Activated B cell treated with CpG ODN at 0.5 μM for 24 hours (primary cell): ENCODE data around the gene RAB35. TPM values are rescaled to one million over a fixed set of nuclear protein-coding genes. Genes with fewer than 3 reads are reported as not detected.
A peak's percentile ranks its signal among the peaks of the same experiment; 100 is the strongest.

Source experiments
- ATAC-seq: fragments of 200-7000 bp; cut with Tn5 transposase; one replicate; pipeline ENCODE4 v1.10.0; 2021; ENCODE audit warnings: low read depth, mild to moderate bottlenecking, moderate library complexity
- CTCF ChIA-PET: fragments of 350-600 bp; sonication (Branson Sonifier 250); formaldehyde crosslinking; loops from one replicate; lab custom pipeline; 2021; ENCODE audit warnings: antibody characterized with exemption; lab: Charles Lee
- POLR2A ChIA-PET: fragments of 350-600 bp; sonication (Branson Sonifier 250); formaldehyde crosslinking; loops from one replicate; lab custom pipeline; 2021; ENCODE audit warnings: antibody characterized with exemption; lab: Charles Lee
- DNase-seq: peaks from one replicate; pipeline ENCODE4 v3.0.0; 2022
- H3K27ac Mint-ChIP-seq: one replicate; pipeline ENCODE4 v1.8.0; 2020; ENCODE audit warnings: mixed read lengths
- H3K27me3 Mint-ChIP-seq: one replicate; pipeline ENCODE4 v1.8.0; 2021; ENCODE audit warnings: mixed read lengths
- H3K36me3 Mint-ChIP-seq: one replicate; pipeline ENCODE4 v1.8.0; 2021; ENCODE audit warnings: low read depth, mixed read lengths
- H3K4me1 Mint-ChIP-seq: one replicate; pipeline ENCODE4 v1.8.0; 2021; ENCODE audit warnings: mixed read lengths
- H3K4me3 Mint-ChIP-seq: one replicate; pipeline ENCODE4 v1.8.0; 2020; ENCODE audit warnings: mild to moderate bottlenecking, mixed read lengths
- H3K9me3 Mint-ChIP-seq: one replicate; pipeline ENCODE4 v1.8.0; 2020; ENCODE audit warnings: mixed read lengths
- intact Hi-C: fragments of 100-400 bp; cut with micrococcal nuclease; formaldehyde crosslinking; loops from one replicate; pipeline ENCODE4 v1.15.1; 2024
- total RNA-seq: library from RNA; stranded (reverse); gene quantifications from 2 replicates; pipeline ENCODE4 v1.2.3, GENCODE V29; 2022
- TF ChIP-seq, protein P1 (sequence below): fragments of 200-600 bp; IDR thresholded peaks from one replicate; pipeline ENCODE4 v1.8.0; 2022; ENCODE audit warnings: antibody characterized with exemption, mild to moderate bottlenecking

RAB35 gene
- total RNA-seq = 43.8 and 45.6 TPM in 2 replicates

DNA sequence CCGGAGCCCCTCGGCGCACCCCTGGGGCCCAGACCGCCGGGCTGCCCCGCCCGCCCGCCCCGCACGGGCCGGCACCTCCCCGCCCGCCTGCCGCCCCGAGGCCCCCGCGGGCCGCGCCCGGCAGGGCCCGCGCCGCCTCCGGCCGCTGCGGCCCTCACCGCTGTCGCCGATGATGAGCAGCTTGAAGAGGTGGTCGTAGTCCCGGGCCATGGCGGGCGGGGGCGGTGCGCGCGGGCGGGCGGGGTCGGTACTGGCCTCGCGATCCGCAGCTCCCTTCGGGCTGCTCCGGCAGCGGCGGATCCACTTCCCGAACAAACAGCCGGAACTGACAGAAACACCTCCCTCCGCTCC lies at the start of gene RAB35:
Gene RAB35 (minus strand): TSS at position 313 of the 351 bp plus-strand sequence. CDS start 103 bp downstream, at position 210.
- Mint-ChIP-seq H3K27ac (peak within 1 kb of the TSS; percentile 83), H3K36me3 (peaks cover 22% of the 10 kb centered on the region), H3K4me3 (peak within 1 kb of the TSS; percentile 95), H3K27me3 (no peaks in the 10 kb centered on the region), H3K4me1 (peaks cover 76% of the 10 kb centered on the region), H3K9me3 (no peaks in the 10 kb centered on the region)
- ChIA-PET POLR2A (interaction anchor here (1.6 to 9.4 kb wide), 7 partner anchors 9 to 175 kb away, joined by 6 to 91 read pairs (median 14); partner anchors contain the start of genes BICDL1, RNU4-1, RNU4-2 and RPLP0), CTCF (interaction anchor here (0.6 to 1.3 kb wide), 3 partner anchors 16 to 85 kb away, joined by 3 to 4 read pairs (median 4); partner anchors contain the start of gene RPLP0)
- ATAC-seq (no peak), DNase-seq (no peak)
- TF ChIP-seq, protein P1, sequence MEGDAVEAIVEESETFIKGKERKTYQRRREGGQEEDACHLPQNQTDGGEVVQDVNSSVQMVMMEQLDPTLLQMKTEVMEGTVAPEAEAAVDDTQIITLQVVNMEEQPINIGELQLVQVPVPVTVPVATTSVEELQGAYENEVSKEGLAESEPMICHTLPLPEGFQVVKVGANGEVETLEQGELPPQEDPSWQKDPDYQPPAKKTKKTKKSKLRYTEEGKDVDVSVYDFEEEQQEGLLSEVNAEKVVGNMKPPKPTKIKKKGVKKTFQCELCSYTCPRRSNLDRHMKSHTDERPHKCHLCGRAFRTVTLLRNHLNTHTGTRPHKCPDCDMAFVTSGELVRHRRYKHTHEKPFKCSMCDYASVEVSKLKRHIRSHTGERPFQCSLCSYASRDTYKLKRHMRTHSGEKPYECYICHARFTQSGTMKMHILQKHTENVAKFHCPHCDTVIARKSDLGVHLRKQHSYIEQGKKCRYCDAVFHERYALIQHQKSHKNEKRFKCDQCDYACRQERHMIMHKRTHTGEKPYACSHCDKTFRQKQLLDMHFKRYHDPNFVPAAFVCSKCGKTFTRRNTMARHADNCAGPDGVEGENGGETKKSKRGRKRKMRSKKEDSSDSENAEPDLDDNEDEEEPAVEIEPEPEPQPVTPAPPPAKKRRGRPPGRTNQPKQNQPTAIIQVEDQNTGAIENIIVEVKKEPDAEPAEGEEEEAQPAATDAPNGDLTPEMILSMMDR = no peak
- intact Hi-C loops = loop anchor here (1.0 to 10.0 kb wide), 3 partner anchors 29 to 318 kb away; partner anchors contain the start of genes COX6A1, RNU4-1 and RNU4-2

DNA sequence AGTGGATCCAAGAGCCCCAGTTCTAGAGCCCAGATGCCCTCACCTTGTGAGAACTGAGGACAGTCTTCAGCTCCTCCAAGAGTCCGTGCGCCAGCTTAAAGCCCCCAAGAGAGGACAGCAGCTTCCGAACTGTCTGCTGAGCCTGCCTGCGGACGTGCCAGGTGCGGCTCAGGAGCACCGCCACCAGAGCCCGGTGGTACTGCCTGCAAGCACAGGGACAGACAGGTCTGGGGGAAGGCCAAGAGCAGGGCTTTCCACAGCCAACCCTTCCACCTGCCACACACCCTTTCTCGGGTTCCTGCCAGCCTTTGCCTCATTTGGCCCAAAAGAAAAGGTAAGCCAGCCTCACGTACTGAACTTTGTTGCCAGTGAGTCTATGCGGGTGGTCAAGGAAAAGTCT lies 47.7 kb upstream of the RAB35 start:
- Mint-ChIP-seq H3K27me3 (no peaks in the 10 kb centered on the region), H3K36me3 (peaks cover 76% of the 10 kb centered on the region), H3K4me3 (no peak overlapping the region), H3K9me3 (no peaks in the 10 kb centered on the region), H3K4me1 (peaks cover 3% of the 10 kb centered on the region), H3K27ac (no peak overlapping the region)
- DNase-seq (no peak), ATAC-seq (no peak)
- CTCF ChIA-PET = no interaction called here
- intact Hi-C loops = no loop called here
- POLR2A ChIA-PET = interaction anchor here (0.6 to 1.0 kb wide), 2 partner anchors 37 to 86 kb away, joined by 3 read pairs; partner anchors contain the start of gene RPLP0
- TF ChIP-seq, protein P1 = no peak

DNA sequence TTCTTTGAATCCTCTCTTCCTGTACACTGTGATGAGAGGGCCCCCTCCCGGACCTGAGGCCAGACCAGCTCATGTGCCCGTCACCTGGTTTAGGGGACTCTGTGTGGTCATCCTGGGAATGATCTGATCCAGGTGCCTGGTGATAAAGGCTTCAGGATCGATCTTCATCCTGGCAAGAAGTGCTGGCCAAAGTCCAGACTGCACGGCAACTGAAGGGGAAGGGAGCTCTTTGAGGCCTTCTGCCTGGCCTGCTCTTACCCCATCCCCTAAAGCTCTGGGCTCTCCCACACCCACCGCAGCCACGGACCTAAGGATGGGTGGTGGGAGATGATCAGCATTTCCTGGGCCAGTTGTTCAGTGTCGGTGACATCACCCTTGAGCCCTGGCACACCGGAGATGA lies 46.2 kb upstream of the RAB35 start:
- no peak for DNase-seq
- H3K27ac Mint-ChIP-seq = no peak overlapping the region

DNA sequence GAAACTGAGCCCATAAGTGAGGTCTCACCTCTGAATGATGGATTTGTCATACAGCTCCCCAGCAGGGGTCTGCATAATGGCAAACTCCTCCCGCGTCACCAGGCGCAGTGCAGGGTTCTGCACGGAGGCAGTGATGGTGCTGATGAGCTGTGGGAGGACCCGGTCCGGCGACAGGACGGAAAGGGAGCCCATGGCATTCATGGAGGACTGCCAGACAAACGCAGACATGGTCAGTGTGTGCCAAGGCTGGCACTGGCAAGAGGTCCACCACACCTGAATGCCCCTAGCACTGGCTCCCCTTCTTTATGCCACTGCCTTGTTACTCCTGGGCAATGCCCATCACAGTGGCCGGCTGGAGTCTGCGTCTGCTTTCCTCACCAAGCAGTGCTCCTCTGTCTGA lies 45.3 kb upstream of the RAB35 start:
- POLR2A ChIA-PET = no interaction called here
- CTCF ChIA-PET = no interaction called here
- peaks cover 81% of the 10 kb centered on the region for H3K36me3 Mint-ChIP-seq
- no peak for ATAC-seq
- H3K4me1 Mint-ChIP-seq = no peaks in the 10 kb centered on the region
- no peak for DNase-seq
- H3K9me3 Mint-ChIP-seq = no peaks in the 10 kb centered on the region
- no peak overlapping the region for H3K4me3 Mint-ChIP-seq
- H3K27me3 Mint-ChIP-seq = no peaks in the 10 kb centered on the region
- no peak overlapping the region for H3K27ac Mint-ChIP-seq
- intact Hi-C loops = no loop called here
- TF ChIP-seq, protein P1 = no peak

More for the DNA sequence above, 46.2 kb upstream of the RAB35 start:
- ChIA-PET POLR2A (no interaction called here), CTCF (no interaction called here)
- intact Hi-C loops = no loop called here
- Mint-ChIP-seq H3K4me1 (peaks cover 1% of the 10 kb centered on the region), H3K9me3 (no peaks in the 10 kb centered on the region), H3K27me3 (no peaks in the 10 kb centered on the region), H3K4me3 (no peak overlapping the region), H3K36me3 (peaks cover 80% of the 10 kb centered on the region)
- TF ChIP-seq, protein P1 = no peak
- no peak for ATAC-seq

GRCh38 chr12:120159509-120160237 lies 43.1 kb upstream of the RAB35 start:
- Mint-ChIP-seq H3K9me3 (no peaks in the 10 kb centered on the region), H3K4me1 (no peaks in the 10 kb centered on the region), H3K36me3 (peaks cover 97% of the 10 kb centered on the region), H3K4me3 (no peak overlapping the region), H3K27ac (no peak overlapping the region), H3K27me3 (no peaks in the 10 kb centered on the region)
- no peak for ATAC-seq
- ChIA-PET POLR2A (interaction anchor here (1.3 kb wide), 1 partner anchor 40 kb away, joined by 3 read pairs; no protein-coding TSS in a partner anchor), CTCF (no interaction called here)
- TF ChIP-seq, protein P1 = no peak
- intact Hi-C loops = no loop called here
- DNase-seq = no peak
